ENCODE data around the gene PTCRA.

GRCh38 chr6:42923666-42924065 is 7.8 kb downstream of the PTCRA start:
- TF ChIP-seq CTCF (conservative IDR thresholded peaks at IDR 0.05; ENCODE audit: low read depth, low read length) (no peak), EZH2 (IDR thresholded peaks at IDR 0.05; ENCODE audit: low read length, unreplicated experiment) (no peak)

All from PC-3 (cell line).